BE2C (cell line): ENCODE measurements around the gene MUCL3.
A peak's percentile ranks its signal among the peaks of the same experiment; 100 is the strongest.
"Not testable (repeated sequence)": the region's sequence is repeated elsewhere in the genome, so short reads cannot be mapped to it uniquely, and the experiment has no call there.

ENCODE experiments used
- DNase-seq: peaks from one replicate; pipeline ENCODE4 v3.0.0-alpha.2; 2020
- H3K27me3 ChIP-seq: fragments of 250-450 bp; sonication (Bioruptor Pico); 2 replicates; pipeline ENCODE4 v1.5.1; 2020; ENCODE audit warnings: mild to moderate bottlenecking
- H3K36me3 ChIP-seq: fragments of 250-450 bp; sonication (Bioruptor Pico); 2 replicates; pipeline ENCODE4 v1.5.1; 2020; ENCODE audit warnings: mild to moderate bottlenecking
- H3K4me1 ChIP-seq: fragments of 250-450 bp; sonication (Bioruptor Pico); 2 replicates; pipeline ENCODE4 v1.5.1; 2020
- H3K4me3 ChIP-seq: 2 replicates; pipeline ENCODE4 v1.5.1; 2011; ENCODE audit warnings: low read depth, low read length
- H3K9me3 ChIP-seq: fragments of 250-450 bp; sonication (Bioruptor Pico); 2 replicates; pipeline ENCODE4 v1.5.1; 2020
- TF ChIP-seq, protein P1 (sequence below): IDR thresholded peaks from 2 replicates; pipeline ENCODE4 v1.5.1; 2012; ENCODE audit warnings: mild to moderate bottlenecking, low read depth, low read length

The MUCL3 gene

DNA sequence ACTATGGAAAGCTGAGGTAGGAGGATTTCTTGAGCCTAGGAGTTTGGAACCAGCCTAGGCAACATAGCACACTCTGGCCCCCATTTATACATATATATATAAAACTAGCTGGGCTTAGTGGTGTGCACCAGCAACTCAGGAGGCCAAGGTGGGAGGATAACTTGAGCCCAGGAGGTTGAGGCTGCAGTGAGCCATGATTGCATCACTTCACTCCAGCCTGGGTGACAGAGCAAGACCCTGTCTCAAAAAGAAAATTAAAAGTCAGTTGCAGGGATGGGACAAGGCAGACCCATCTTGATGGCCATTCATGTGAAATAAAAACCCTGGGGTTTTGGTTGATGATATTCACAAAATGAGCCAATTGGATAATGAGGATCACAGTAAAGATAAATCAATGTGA is 39.3 kb upstream of the MUCL3 start:
- Histone ChIP-seq H3K4me3 (no peak overlapping the region), H3K9me3 (no peaks in the 10 kb centered on the region), H3K27me3 (no peaks in the 10 kb centered on the region), H3K36me3 (no peaks in the 10 kb centered on the region), H3K4me1 (no peaks in the 10 kb centered on the region)
- DNase-seq, result no peak
- TF ChIP-seq, protein P1, sequence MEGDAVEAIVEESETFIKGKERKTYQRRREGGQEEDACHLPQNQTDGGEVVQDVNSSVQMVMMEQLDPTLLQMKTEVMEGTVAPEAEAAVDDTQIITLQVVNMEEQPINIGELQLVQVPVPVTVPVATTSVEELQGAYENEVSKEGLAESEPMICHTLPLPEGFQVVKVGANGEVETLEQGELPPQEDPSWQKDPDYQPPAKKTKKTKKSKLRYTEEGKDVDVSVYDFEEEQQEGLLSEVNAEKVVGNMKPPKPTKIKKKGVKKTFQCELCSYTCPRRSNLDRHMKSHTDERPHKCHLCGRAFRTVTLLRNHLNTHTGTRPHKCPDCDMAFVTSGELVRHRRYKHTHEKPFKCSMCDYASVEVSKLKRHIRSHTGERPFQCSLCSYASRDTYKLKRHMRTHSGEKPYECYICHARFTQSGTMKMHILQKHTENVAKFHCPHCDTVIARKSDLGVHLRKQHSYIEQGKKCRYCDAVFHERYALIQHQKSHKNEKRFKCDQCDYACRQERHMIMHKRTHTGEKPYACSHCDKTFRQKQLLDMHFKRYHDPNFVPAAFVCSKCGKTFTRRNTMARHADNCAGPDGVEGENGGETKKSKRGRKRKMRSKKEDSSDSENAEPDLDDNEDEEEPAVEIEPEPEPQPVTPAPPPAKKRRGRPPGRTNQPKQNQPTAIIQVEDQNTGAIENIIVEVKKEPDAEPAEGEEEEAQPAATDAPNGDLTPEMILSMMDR, result no peak

DNA sequence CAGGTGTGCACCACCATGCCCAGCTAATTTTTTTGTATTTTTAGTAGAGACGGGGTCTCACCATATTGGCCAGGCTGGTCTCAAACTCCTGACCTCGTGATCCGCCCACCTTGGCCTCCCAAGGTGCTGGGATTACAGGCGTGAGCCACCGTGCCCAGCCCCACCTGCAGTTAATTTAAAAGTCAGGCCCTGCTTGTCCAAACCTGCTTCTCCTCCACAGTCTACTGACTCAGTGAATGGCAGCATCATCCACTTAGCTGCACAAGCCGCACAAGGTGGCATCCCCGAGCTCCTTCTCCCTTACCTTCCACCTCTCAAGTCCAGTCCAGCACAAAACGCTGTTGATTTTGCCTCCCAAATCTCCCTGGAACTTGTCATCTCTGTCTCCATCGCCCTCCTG is 38.6 kb upstream of the MUCL3 start:
- H3K4me3 ChIP-seq, H3K36me3 ChIP-seq, H3K4me1 ChIP-seq, H3K27me3 ChIP-seq, H3K9me3 ChIP-seq, DNase-seq: not testable (repeated sequence)

DNA sequence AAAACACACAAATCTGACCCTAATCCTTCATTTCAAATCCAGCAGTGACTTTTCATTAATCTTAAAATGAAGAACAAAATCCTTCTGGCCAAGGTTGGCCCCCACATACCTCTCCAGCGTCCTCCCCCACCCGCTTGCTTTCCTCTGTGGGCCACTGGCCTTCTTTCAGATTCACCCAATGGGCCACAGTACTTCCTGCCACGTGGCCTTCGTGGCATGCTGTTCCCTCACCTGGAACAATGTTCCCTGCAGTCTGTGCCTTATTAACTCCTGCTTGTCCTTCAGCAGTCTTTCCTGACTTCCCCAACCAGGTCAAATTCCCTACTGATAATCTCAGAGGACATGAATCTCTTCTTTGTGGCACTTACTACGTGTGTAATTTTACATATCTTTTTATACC is 38.1 kb upstream of the MUCL3 start:
- TF ChIP-seq, protein P1, result no peak
- no peak overlapping the region for H3K4me3 ChIP-seq
- DNase-seq, result no peak
- no peaks in the 10 kb centered on the region for H3K9me3 ChIP-seq
- H3K36me3 ChIP-seq, result no peaks in the 10 kb centered on the region
- H3K27me3 ChIP-seq, result no peaks in the 10 kb centered on the region
- H3K4me1 ChIP-seq, result no peaks in the 10 kb centered on the region

DNA sequence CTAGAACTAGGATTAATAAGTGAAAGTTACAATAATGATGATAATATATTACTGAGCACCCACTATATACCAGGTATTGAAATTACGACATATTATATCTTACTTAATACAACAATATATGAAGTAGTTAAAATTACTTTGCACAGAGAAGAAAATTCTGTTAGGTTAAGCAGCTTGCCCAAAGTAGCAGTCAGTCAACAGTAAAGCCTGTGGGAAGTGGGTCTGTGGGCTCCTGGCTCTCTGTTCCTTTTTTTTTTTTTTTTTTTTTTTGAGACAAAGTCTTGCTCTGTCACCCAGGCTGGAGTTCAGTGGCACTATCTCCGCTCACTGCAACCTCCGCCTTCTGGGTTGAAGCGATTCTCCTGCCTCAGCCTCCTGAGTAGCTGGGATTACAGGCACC is 37.5 kb upstream of the MUCL3 start:
- TF ChIP-seq, protein P1, result no peak
- DNase-seq, result no peak

DNA sequence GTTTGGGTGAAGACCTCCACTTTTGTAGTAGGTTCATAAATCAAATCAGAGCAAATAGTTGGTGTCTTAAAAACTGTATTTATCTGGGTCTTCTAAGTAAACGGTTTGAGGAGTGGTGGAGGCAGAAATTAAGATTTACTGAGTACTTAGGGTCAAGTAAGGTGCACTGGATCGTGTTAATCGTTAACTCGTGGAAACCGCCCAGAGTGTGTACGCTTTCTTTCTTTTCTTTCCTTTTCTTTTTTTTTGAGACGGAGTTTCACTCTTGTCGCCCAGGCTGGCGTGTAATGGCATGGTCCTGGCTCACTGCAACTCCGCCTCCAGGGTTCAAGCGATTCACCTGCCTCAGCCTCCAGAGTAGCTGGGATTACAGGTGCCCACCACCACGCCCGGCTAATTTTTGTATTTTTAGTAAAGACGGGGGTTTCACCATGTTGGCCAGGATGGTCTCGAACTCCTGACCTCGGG is 33.4 kb upstream of the MUCL3 start:
- H3K4me1 ChIP-seq, DNase-seq, H3K36me3 ChIP-seq, H3K27me3 ChIP-seq, H3K9me3 ChIP-seq: not testable (repeated sequence)
- H3K4me3 ChIP-seq, result peak overlapping the region; percentile 99

More for the DNA sequence above, 37.5 kb upstream of the MUCL3 start:
- Histone ChIP-seq H3K36me3 (no peaks in the 10 kb centered on the region), H3K4me3 (no peak overlapping the region), H3K4me1 (no peaks in the 10 kb centered on the region), H3K9me3 (no peaks in the 10 kb centered on the region), H3K27me3 (no peaks in the 10 kb centered on the region)

DNA sequence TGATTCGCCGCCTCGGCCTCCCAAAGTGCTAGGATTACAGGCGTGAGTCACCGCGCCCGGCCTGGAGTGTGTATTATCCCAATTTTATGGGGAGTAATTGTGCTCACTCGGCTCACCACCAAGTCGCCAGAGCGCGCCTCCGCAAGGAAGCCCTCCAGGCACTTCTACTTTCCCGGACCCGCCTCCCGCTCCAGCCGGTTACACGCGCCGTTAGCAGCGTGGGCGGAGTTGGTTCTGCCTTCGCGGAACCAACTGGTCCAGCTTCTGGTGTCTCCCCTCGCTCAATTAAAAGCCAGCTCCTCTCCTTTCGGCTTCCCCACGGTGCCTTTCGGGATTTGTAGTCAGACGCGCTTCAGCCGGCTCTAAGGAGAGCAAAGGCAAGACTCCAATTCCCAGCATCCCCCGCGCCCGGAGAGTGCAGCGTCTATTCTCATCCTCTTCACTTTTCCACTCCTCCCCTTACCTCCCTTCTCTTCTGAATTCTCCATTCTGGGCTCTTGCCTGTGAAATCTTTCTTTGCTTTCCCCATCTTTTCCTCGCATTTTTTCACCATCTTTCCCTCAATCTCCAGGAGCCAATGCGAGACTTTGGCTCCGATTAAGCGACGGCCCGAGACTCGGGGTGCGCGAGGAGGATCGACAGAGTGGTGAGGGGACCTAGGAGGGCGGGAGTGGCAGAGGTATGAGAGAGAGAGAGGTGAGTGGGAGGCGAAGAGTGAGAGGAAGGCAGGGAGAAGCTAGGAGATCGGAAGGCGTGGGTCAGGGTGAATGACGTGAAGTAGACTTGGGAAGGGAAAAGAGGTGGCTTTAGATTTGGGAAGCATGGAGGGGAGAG is 32.8 kb upstream of the MUCL3 start, which contains the start of gene GTF2H4:
Gene GTF2H4 (plus strand): TSS at position 450 of the 834 bp plus-strand sequence.
- H3K4me3 ChIP-seq, result peak within 1 kb of the TSS; percentile 99
- peak; percentile 97 for DNase-seq
- H3K4me1 ChIP-seq, result no peaks in the 10 kb centered on the region
- H3K27me3 ChIP-seq, result no peaks in the 10 kb centered on the region
- H3K36me3 ChIP-seq, result peaks cover 7% of the 10 kb centered on the region
- no peaks in the 10 kb centered on the region for H3K9me3 ChIP-seq
- TF ChIP-seq, protein P1, result no peak

DNA sequence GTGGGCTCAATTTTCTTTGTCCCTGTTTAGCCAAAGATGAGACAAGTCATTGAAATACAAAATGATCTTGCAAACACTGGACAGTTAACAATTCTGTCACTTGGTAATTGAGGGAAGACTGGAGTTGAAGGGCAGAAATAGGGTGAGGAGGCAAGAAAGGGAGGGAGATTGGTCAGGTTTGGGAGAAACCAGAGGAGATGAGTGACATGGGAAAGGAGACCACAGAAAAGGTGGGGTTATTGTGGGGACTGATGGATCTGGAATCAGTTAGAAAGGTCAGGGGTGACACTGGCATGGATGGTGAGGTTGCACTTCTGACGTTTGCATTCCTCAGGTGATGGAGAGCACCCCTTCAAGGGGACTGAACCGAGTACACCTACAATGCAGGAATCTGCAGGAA is 32.1 kb upstream of the MUCL3 start:
- TF ChIP-seq, protein P1, result no peak
- DNase-seq, result no peak
- H3K36me3 ChIP-seq, result peaks cover 7% of the 10 kb centered on the region

DNA sequence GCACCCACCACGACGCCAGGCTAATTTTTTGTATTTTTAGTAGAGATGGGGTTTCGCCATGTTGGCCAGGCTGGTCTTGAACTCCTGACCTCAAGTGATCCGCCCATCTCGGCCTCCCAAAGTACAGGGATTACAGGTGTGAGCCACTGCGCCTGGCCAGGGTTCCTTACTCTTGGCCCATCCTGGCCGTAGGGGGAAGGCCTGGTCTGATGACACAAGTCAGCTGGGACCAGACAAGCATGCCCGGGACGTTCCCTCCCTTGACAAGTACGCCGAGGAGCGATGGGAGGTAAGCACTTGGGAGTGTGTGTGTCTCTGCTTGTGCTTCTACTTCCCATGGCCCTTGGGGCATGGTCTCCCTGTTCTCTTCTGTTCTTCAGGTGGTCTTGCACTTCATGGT is 30.3 kb upstream of the MUCL3 start:
- H3K36me3 ChIP-seq, H3K4me1 ChIP-seq, H3K27me3 ChIP-seq, DNase-seq, H3K4me3 ChIP-seq, H3K9me3 ChIP-seq: not testable (repeated sequence)

More for the DNA sequence above, 32.1 kb upstream of the MUCL3 start:
- peak overlapping the region; percentile 99 for H3K4me3 ChIP-seq
- no peaks in the 10 kb centered on the region for H3K27me3 ChIP-seq
- H3K9me3 ChIP-seq, result no peaks in the 10 kb centered on the region
- H3K4me1 ChIP-seq, result no peaks in the 10 kb centered on the region
